ENCODE data around the gene LPIN1.

DNA sequence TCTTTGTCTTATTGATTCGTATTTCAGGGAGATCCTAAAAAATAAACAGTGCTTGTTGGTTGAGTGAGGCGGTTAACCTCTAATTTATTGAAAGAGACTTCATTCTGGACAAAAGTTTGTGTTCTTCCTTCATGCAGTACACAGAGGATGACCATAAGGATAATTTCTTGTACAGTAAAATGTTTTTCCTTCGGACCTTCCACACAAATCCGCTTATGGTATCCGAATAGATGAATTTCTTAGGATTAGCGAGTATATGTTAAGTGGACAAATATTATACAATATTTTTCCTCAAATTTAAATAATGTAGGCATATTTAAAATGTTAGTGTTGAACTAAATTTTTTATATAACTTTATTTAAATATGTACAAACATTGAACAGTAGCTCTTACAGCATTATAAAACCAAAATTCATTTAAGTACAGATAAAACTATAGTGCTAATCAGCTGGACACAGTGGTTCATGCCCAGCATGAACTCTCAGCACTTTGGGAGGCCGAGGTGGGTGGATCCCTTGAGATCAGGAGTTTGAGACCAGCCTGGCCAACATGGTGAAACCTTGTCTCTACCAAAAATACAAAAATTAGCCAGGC is 84.4 kb downstream of the LPIN1 start:
- no peak for TF ChIP-seq POLR2A (IDR thresholded peaks at IDR 0.05)
- TF ChIP-seq, protein P1, sequence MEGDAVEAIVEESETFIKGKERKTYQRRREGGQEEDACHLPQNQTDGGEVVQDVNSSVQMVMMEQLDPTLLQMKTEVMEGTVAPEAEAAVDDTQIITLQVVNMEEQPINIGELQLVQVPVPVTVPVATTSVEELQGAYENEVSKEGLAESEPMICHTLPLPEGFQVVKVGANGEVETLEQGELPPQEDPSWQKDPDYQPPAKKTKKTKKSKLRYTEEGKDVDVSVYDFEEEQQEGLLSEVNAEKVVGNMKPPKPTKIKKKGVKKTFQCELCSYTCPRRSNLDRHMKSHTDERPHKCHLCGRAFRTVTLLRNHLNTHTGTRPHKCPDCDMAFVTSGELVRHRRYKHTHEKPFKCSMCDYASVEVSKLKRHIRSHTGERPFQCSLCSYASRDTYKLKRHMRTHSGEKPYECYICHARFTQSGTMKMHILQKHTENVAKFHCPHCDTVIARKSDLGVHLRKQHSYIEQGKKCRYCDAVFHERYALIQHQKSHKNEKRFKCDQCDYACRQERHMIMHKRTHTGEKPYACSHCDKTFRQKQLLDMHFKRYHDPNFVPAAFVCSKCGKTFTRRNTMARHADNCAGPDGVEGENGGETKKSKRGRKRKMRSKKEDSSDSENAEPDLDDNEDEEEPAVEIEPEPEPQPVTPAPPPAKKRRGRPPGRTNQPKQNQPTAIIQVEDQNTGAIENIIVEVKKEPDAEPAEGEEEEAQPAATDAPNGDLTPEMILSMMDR (IDR thresholded peaks at IDR 0.05) = no peak
